RPMI8226 (cell line): ENCODE results near the gene PAM.

Experiments used
- DNase-seq: peaks from one replicate; pipeline ENCODE4 v3.0.0-alpha.2; 2015

The PAM gene

DNA sequence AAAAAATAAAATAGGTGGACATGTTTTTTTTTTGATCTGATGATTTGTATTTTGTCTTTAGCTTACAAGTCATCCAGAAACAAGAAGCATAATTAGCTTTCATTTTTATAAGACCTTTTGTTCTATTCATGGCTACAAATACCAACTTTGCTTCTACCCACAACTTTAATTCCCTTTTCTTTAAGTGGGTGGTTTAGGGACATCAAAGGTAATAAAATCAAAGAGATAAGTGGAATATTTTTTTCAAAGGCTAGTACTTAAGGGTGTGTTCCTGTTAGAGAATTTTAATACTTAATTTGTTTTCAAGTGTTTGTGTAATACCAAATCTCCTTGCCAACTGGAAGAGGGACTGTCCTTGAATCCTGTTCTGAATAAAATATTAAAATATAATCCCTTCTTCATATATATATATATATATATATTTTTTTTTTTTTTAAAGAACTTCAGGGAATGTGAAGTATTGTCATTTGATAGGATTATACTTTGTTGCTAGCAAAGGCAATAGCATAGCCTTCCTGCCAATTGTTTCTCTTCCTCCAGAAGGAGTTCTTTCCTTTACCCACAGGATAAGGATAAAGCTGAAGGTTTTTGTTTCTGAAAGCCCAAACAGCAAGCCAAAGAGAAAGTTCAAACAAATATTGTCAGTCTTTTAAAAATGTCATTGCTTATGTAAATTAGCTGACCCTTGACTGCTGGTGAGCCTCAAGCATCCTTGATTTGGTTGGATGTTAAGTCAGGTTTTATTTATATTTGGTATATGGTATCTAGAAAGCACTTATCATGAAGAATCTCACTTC lies 108.9 kb downstream of the PAM start:
- no peak for DNase-seq

DNA sequence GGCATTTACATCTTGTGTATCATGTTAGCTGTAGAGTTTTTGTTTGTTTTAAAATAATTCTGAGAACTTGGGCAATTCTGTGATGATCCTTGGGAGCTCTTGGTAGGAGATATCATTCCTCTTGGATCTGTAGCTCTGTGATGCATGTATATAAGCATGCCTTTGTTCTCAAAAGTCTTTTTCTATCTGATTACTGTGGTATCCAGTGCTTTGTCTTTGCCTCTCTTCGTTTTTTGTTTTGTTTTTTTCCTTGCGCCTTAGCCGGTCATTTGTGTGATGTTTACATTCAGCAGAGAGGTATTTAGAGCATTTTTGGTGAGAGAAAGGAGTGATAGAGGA lies 110.0 kb downstream of the PAM start:
- no peak for DNase-seq

DNA sequence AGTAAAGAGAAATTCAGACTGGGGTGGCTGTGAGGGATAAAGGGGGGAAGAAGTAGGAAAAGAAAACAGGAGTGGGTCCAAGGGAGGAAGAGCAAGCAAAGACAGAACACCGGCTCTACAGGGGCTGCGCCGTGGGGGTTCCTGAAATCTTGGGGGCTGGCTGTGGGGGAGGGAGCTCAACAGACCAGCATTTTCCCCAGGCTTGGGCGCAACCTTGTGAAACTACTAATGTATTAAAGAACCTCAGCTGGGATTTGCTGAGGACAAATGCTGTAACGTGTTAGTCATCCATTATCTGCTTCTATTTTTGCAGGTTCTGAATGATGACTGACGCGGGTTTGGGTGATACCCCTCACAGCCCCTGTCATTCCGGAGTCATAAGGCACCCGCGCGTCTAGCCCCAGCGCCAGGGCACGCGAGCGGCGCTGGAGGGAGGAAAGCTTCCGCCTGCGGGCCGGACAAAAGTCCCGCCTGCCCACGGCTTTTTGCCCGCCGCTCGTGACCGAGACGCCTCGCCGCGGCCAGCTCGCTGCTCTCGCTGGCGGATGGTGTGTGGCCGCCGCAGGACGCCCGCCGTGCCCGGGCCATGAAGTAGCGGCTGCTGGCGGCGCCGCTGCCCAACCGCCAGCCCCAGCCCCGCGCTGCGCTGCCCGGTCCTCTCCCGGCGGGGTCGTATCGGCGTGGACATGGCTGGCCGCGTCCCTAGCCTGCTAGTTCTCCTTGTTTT lies 110.6 kb downstream of the PAM start:
- peak; percentile 38 for DNase-seq

DNA sequence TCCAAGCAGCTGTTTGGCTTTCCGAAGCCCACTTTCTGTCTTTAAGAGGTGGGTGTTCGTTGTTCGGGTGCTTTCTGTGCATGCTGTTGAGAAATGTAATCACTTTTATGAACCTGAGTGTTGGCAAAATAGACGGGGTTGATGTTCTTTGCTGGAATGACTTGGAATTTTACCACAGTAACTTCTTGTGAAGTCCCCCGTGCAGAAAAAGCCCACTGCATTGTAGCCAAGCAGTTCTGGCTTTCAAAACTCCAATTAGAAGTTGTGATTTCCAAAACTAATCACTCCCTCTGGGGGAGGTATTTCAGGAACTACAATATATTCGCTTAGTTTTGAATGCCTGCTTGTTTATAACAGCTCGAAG lies 111.1 kb downstream of the PAM start:
- DNase-seq: no peak

DNA sequence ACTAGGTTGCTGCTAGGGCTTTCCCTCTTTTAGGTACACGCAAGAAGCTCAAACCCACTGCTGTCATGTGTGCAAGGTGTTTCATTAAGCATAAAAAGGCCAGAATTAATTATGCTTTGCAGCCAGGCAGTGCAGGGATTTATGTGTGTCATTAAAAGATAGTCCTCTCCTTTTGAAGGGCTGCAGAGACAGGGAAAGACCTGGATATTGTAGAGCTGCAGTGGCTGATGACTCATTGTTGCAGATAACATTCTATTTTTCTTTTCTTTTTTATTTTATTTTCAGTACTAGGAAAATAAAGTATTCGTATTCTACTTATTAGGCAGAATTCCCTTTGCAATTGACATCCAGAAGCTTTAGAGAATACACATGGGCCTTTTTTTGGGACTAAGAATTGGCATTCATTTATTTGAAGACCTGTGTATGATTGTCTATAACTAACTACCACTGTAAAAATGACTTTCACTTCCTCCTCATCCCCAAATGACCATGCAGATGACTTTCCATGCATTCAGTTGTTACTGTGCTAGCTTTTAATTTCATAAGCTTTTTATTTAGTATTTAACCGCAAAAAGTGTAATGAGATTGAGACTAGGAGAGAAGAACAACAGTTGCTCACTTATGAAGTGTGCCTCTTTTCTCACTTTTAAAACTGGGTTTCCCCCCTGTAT lies 113.0 kb downstream of the PAM start:
- no peak for DNase-seq

DNA sequence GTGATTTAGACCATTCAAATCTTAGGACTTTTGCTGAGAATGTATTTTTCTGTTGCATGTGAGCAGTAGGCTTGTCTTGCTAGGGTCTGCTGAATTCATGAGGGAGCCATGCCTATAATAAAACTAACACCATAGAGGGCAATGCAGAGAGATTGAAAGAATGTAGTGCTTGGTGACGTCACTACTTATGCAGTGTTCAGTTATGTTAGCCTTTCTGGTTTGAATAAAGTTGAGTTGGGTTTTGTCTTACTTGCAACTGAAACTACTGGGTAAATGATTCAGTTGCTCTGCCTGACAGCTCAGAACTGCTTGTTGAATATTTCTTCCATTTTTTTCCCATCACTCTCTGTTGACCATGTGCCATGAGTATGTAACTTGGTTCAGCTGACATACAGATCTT lies 114.1 kb downstream of the PAM start:
- no peak for DNase-seq

DNA sequence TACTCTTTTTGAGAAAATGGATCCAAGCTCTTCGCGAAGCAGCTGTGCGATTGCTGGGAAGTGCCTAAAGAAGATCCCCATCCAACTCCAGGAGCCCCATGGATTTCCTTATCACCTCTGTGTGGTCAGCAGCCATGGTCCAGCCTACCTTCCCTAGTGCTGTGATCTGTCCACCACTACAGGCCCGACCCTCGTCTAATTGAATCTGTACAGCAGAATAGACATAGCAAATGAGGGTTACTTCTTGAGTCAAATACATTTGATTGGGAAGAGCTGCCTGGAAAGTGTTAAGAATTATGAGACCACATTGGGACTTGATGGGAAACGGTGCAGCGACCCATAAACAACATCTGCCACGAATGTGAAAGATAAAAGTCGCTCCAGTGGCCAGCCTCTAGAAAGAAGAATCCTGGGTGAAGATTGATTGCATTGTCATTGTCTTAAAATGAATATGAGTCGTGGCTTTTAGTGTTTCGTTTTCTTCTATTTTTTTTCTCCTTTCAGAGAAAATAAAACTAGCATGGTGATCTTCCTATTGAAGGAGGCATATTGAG lies 118.4 kb downstream of the PAM start:
- DNase-seq: no peak

DNA sequence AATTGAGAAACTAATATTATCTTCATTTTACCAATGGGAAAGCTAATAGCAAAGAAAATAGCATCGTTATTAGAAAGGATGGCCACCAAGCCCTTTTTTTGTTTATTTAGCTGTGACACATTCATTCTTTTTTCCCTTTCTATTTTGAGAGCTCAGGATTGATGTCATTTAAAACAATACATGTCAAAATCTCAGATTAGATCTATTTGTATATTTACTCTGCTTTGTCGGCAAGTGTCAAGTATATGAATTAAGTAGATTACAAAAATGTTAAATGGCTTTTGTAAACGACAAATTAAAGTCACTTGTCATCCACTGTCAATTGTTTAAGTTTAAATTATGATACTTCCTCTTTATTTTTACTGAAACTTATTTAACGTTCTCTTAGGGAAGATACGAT lies 118.9 kb downstream of the PAM start:
- DNase-seq: no peak

DNA sequence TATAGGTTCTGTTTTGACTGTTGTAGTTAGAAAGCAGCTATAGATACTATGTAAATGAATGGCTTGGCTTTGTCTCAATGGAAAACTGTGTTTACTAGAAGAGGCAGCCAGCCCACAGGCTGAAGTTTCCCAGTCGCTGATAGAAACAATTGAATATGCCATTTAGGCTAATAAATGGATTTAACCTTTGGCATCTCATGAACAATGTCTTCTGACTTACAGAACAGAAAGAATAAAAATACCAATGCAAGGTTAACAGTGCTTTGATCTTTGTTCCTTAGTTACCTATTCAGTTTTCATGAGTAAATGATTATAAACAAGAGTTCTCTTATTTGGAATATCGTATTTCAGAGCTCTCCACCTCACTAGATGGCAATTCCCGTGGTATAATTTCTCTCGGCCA lies 120.6 kb downstream of the PAM start:
- no peak for DNase-seq

DNA sequence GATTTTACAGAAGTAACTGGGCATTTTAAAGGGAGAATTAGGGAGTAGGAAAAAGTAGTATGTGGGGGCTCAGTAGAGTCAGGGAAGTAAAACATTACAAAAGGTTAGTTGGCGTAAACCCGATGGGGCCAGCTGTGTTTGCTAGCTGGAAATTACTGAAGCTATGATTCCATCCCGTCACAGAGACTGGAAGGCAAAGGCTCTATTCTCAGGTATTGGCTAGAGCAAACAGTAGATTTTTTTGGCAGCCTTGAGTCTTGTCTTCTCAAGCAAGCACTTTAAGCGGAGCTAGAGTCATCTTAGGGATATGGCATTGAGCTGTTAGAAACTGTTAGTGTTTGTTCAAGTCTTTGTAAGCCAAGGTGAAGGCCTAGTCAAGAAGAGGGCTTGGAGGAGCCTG lies 121.5 kb downstream of the PAM start:
- DNase-seq: no peak

DNA sequence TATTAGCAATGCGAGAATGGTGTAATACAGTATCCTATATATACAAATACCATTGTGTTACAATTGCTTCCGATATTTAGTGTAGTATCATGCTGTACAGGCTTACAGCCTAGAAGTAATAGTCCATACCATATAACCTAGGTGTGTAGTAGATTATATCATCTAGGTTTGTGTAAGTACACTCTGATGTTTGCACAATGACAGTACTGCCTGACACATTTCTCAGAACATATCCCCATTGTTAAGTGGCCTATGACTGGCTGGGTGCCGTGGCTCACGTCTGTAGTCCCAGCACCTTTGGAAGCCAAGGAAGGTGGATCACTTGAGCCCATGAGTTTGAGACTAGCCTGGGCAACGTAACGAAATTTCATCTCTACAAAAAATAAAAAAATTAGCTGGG lies 124.6 kb downstream of the PAM start:
- DNase-seq: no peak

DNA sequence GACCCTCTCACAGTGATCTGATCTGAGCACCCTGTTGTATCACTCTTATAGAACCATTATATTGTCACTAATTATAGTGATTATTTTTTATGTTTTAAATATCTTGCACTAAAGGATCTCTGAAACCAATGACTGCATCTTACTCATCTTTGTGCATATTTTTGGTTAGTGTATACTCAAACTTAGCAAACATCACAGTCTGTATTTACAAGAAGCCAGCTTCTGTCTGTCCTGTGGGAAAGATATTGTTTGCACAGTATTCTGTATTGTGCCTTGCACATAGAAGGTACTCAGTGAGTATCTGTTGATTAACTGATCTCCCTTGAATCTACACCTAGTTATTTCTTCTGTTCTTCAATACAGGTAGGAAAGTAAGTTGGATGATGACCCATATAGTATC lies 131.5 kb downstream of the PAM start:
- DNase-seq: no peak

DNA sequence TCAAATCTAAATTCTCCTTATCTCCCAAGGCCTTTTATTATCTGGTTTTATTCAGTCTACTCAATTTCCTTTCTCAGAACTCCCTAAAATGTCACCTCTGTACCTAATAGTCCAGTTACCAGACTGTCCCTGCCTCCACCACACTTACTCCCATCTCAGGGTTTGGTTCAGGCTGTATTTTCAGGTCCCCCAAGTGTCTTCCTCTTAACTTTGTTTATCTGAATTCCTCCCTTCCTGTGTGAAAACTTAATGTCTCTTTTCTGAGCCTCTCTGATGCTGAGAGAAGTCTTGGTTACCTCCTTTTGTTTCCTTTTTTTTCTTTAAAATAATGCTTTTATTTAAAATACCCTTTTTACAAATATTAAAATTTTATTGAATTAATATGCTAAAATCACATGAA lies 133.4 kb downstream of the PAM start:
- DNase-seq: no peak

DNA sequence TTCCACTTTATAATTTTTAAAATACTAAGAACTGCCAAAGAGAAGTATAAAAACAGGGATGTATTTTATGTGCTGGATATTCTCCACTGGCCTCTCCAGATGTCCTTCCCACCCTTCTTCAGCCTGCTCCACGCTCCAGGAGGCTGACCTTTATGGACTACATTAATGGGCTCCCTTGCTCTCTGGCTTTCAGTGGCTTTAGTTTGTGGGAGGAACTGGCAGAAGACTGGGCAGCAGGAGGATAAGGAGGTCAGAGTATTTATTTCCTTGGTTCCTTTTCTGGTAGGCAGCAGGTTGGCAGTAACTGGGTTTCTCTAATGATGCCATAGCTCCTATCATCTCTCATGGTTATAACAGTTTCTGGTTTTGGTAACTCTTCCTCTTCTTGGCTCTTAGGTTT lies 133.9 kb downstream of the PAM start:
- no peak for DNase-seq

DNA sequence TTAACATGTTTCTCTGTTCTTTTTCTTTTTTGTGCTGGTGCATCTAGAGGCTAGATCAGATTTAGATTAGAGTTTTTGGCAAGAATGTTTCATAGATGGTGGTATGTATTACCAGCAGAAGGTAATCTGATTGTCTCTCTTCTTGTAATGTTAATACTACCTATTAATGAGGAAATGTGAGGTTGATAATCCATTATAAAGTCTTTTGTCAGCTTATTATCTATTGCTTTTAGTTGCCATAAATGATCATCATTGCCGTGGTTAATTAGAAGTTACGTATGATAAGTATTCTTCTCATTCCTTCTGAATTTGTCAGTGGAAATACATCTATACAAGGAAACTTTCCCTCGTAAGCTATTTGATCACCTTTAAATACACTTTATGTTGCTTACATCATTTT lies 135.0 kb downstream of the PAM start:
- DNase-seq: no peak

DNA sequence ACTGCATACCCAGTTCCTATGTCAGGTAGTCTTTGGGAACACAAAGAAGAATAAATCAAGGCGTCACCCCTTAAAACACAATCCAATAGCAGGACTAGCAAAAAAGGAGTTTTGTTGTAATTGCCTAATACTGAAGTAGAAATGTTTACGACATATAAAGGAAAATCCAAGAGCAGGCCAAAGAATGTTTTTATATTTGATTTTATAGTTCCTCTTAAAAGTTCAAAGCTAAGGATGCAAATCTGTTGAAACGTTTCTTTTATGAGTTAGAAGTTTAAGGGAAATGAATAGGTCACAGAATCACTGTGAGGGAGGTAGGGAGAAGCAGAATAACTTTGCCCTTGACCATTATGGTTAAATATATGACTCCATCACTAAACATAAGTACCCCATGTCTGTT lies 136.1 kb downstream of the PAM start:
- DNase-seq: no peak

DNA sequence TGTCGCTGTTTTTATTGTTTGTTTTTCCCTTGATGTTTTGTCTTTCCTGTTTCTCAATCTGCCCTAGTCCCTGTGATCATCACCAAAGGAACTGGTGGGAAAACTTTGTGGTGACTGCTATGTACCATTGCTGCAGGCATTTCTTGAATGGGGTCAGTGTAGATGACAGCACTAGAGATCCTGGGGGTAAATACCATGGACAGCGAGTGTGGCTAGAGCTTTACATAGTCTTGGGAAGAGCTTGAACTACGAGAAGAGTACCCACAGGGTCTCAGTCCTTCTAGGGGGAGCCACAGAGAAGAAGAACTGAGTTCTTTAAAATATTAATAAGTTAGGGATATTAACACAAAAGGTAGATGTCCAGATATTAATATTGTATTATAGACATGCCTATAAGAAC lies 138.8 kb downstream of the PAM start:
- DNase-seq: no peak

DNA sequence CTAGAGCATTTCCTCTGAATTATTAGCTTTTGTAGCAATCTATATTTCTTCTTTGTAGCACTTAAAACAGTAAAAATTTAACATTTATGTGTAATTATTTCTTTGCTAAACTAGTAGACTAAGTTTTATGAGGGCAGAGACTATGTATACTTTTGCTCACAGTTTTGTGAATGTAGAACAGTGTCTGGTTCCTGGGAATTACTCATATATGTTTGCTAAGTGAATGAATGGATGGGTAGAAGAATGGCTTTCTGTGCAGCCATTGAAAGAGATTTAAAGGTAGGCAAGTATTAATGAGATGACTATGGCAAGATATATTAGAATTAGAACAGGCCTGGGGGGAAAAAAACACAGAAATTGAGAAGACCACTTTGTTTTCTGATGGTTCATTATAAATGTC lies 140.1 kb downstream of the PAM start:
- no peak for DNase-seq

DNA sequence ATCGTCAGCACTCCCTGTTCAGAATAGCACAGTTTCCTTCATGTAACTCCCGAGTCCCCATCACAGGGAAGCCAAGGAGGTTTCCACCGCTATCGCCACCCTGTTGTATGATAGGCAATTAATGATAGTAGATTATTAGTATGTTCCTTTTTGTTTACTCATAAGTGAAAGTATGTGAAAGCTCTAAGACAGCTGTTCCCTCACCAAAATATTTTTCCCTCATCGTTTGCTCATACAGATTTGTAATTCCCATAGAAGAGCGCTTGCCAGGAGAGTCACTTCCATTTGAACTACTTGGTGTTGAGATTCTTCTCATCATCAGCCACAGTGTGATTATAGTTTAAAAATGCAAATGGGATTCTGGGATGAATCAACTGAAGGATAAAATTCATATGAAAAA lies 140.9 kb downstream of the PAM start:
- no peak for DNase-seq

DNA sequence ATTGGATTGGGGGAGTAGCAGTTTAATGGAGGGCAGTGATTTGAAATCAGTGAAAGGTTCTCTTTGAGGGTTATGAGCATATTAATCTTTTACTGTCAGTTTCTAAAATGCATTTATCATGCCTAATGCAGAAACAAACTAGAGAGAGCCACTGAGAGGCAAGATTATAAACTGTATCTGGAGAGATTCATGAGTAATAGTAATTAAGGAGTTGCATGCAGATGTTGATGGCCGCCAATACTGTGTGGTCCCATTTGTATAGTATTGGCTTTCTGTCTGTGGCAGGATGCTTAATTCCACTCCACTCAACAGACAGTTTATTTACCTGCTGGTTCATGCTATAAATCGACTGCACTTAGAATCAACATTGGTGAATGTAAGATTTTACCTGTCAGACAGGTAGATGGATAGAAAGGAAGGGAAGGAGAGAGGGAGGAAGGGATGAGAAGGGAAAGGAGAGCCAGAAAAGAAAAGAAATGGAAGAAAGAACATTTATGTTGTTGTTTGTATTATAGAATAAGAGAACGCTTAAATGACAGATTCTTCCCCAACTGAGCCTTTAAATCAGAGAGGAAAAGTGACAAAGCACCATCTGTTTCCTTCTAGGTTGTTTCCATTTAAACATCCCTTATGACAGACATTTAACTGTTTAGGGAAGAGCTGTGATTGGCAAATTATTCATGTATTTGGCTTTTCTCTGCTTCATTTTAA lies 146.5 kb downstream of the PAM start:
- DNase-seq: no peak

DNA sequence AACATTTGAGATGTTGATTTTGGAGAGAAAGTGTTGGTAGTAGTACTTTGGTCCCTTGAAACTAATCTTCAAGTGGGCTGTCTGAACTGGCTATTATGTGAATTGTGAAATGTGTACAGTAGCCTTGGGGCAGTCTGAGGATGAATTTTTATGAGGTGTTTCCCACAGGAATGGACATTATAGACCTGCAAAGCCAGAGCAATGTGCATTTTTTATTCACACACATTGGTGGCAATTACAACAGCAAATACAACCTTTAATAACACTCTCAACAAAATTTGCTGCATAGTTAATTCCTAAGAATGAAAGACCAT lies 147.0 kb downstream of the PAM start:
- DNase-seq: no peak

DNA sequence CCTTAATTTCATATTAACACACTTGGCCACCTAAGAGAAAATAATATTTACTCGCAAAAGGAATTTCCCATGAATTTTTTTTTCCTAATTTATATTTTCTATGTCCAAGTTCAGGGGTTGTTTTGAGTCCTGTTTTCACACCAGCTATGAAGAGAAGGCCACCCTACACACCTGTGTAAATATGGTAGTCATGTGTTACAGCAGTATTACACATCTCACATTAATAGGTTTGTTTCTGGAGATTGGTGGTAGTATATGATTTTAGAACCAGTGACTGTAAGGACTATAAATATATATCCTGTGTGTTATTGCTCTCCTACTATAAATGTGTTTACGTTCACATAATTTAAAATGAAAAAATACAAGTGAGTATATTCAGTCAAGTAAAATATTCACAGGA lies 147.5 kb downstream of the PAM start:
- DNase-seq: no peak

DNA sequence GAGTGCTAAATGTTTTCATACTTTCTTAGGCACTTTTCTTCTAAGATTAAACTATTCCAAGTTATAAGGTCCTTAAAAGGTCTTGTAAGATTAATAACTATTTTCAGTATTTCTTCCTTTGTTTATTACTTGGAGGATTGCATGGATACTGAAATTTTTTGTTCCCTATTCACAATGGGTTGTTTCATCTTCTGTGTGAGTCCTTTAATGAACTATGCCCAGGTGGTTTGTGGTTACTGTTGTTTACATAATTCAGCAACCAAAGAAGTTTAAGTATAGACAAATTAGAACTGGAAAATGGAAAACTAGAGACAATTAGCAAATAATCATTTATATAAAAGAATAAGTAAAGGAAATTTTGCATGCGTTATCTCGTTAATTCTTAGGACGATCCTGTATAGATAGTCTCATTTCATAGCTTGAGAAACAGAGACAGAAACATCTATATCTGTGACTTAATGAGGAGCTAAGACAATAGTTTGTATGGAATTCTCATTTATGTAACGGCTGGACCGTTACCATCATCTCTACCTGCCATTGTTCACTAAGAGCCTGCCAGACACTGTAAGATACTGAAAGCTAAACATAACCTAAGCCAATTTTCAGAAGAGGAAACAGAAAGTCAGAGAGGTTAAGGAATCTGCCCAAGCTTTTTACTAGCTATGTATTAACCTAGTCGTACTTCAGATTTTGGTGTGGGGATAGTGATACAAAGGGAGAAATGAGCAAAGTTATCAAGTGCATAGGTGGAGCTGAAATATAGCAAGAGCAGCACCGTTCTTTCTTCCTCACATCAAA lies 148.2 kb downstream of the PAM start:
- no peak for DNase-seq
